GM19023 (cell line): Measurements from ENCODE around the gene SSBP3.

ENCODE experiments used
- ATAC-seq: cut with Tn5 transposase; IDR thresholded peaks from one replicate; pipeline ENCODE4 v1.9.1; 2021; ENCODE audit warnings: mild to moderate bottlenecking, moderate library complexity; ENCODE audit not compliant: unreplicated experiment

Gene SSBP3

GRCh38 chr1:54375298-54375697 lies 30.9 kb downstream of the SSBP3 start:
- ATAC-seq = no peak

GRCh38 chr1:54374766-54375165 lies 31.4 kb downstream of the SSBP3 start:
- no peak for ATAC-seq

GRCh38 chr1:54372978-54373377 lies 33.2 kb downstream of the SSBP3 start:
- ATAC-seq = no peak

- ATAC-seq = no peak
These were observed 34.3 kb downstream of the SSBP3 start for GRCh38 chr1:54371942-54372275.

GRCh38 chr1:54371038-54371941 lies 34.9 kb downstream of the SSBP3 start:
- no peak for ATAC-seq

- no peak for ATAC-seq
These were observed 35.8 kb downstream of the SSBP3 start for GRCh38 chr1:54370287-54370989.

- ATAC-seq = no peak
These were observed 38.6 kb downstream of the SSBP3 start for GRCh38 chr1:54367613-54368012.

GRCh38 chr1:54365847-54366246 lies 40.3 kb downstream of the SSBP3 start:
- ATAC-seq = no peak

GRCh38 chr1:54365398-54365797 lies 40.8 kb downstream of the SSBP3 start:
- no peak for ATAC-seq

GRCh38 chr1:54364995-54365394 lies 41.2 kb downstream of the SSBP3 start:
- ATAC-seq = no peak

- ATAC-seq = no peak
These were observed 41.6 kb downstream of the SSBP3 start for GRCh38 chr1:54364582-54364981.

- ATAC-seq = no peak
These were observed 42.3 kb downstream of the SSBP3 start for GRCh38 chr1:54363925-54364324.

- ATAC-seq = no peak
These were observed 43.3 kb downstream of the SSBP3 start for GRCh38 chr1:54362881-54363340.

GRCh38 chr1:54361342-54361741 lies 44.9 kb downstream of the SSBP3 start:
- no peak for ATAC-seq

GRCh38 chr1:54360165-54361005 lies 45.8 kb downstream of the SSBP3 start:
- no peak for ATAC-seq

GRCh38 chr1:54359393-54360162 lies 46.6 kb downstream of the SSBP3 start:
- no peak for ATAC-seq

GRCh38 chr1:54358503-54359168 lies 47.6 kb downstream of the SSBP3 start:
- ATAC-seq = no peak

GRCh38 chr1:54357967-54358366 lies 48.2 kb downstream of the SSBP3 start:
- no peak for ATAC-seq

- peak; percentile 60 for ATAC-seq
These were observed 49.5 kb downstream of the SSBP3 start for GRCh38 chr1:54356680-54357147.
